GM19372 (cell line): ENCODE measurements around the gene SGIP1.
"Not testable (repeated sequence)": the region's sequence is repeated elsewhere in the genome, so short reads cannot be mapped to it uniquely, and the experiment has no call there.

ENCODE experiments used
- ATAC-seq: cut with Tn5 transposase; IDR thresholded peaks from one replicate; pipeline ENCODE4 v1.9.1; 2021; ENCODE audit warnings: mild to moderate bottlenecking, low read depth, moderate library complexity; ENCODE audit not compliant: unreplicated experiment

Gene SGIP1

DNA sequence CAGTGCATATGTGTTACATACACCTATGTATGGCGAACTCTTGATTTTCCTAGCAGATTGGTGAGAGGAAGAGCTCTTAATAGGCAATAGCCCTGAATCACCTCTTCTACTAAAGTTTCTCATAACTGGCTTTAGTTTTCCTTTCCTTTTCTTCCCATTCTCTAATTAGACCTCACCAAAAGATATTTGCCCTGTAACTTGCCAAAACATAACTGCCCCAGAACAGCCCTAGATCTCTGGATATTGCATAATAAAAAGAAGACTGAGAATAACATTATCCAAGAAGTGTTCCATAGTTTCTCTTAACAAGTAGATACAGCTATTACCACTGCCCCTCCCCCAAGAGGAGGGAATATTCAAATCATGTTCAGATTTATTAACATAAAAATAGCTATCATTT, 16.3 kb downstream of the SGIP1 start:
- ATAC-seq: no peak

DNA sequence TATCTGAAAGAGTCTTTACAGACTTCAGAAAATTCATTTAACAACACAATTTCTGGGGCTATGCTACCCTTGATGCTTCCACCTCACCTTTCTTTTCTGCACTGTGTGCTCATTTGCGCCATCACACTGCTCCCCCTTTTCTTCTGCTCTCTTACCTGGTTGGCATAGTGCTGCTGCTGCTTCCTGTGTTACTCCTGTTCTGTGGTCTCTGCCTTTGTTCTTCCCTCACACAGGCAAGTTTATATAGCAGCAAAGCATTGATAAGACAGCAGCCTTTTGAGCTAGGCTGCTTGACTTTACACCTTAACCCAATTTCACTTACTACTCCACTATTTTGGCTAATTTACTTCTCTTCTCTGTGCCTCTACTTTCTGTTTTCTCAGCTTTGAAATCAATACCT, 18.3 kb downstream of the SGIP1 start:
- no peak for ATAC-seq

DNA sequence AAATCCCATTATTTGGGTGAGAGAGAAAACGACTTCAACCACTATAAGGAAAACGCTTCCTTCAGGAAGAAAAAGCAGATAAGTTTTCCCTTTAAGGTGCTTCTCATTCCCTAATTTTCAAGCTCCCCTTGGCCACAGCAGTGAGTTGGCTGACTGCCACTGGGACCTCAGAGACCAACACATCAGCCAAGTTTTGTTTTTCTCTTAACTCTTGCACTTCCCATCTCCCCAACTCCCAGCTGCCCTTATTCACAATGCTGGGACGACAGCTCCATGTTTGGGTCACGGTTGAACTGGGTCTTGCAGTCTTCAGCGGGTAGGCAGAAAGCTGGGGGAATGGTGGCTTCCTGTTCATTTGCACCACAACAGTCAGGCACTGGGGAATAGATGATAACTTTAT, 18.9 kb downstream of the SGIP1 start:
- no peak for ATAC-seq

DNA sequence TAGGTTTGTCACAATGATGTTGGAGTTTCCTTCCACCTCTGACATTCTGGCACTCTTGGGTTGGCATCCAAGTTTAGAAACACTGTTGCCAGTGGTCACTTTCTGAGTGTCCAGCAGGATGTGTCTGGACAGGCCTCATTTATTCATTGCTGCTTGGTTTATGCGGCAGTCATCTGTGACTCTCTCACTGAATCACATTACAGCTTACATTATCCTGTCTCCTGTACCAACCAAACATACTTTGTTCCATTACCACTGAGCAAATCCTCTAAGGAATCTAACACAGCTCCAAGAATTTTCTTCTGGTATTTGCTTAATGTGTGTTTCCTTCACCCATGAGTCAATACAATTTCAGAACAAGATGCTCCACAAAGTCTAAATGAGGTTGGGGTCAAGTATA, 19.9 kb downstream of the SGIP1 start:
- ATAC-seq: no peak

DNA sequence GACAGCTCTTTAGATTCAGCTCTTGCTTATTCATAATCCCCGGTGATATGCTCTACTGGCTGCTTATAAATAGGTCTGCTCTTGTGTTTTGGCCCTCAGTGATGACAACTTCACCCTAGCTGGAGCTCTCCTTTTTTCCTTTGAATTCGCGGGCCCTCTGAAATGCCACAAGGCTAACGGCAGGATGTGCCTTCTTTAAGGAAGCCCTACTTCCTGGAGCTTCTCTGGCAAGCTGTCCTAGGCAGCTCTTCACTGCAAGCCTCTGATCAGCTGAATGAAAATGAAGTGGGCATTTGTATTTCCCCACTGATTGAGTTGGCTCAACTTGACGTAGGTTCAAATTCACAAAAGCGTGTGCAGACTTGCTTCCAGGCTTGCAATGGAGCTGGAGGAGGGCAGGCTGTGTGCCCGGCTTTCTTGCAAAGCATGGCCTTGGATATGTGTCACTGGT, 22.2 kb downstream of the SGIP1 start:
- ATAC-seq: no peak

DNA sequence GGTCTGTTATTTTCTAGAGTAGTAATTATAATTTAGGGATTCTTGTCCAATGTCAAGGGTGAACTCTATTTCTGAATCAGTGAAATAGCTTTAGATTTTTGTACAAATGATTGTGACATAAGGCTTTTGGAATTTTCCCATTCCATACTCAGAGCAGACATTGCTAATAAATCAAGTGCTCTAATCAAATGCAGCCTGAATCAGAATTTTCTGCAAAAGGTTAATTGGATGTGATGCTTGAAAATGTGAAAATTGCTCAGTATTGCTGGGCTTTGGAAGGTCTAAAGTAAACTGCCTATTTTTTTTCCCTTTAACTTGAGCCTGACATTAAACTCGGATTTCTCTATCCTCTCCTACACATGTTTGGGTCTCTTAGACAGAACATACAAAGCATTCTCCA, 23.2 kb downstream of the SGIP1 start:
- no peak for ATAC-seq

DNA sequence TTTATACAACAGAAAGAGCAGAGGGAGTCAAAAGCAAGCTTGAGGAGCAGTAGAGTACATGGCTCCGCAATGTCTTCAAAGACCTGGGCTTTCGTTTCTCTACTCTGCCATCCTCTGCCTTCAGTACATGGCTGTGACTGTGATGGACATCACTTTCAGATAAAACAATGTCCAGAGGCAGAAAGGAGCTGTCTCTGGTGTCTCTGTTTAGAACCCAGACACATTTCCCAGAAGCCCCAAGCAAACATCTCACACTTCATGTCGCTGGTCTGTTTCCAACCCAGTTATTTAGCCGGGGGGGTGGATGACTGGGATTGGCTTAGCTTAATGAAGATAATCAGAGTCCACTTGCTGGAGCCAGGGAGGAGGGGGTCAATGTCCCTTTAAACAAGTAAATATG, 25.6 kb downstream of the SGIP1 start:
- ATAC-seq: no peak

DNA sequence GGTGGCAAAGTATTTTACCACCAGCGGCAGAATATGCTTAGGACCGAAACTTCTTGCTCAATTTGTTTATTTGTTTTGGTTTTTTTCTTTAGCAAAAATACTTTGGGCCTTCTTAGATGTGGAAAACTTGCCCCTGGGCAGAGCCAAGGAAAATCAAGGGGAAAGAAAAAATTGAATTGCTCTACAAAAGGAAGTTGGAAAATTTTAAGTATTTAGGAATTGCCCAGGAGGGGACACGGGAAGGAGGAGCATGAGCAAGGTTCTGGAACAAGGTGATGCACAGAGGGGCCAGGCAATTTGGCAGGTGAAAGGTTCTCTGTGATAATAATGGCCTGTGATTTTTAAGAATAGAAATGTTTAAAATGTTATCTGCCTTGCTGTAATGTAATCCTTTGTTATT, 28.6 kb downstream of the SGIP1 start:
- no peak for ATAC-seq

DNA sequence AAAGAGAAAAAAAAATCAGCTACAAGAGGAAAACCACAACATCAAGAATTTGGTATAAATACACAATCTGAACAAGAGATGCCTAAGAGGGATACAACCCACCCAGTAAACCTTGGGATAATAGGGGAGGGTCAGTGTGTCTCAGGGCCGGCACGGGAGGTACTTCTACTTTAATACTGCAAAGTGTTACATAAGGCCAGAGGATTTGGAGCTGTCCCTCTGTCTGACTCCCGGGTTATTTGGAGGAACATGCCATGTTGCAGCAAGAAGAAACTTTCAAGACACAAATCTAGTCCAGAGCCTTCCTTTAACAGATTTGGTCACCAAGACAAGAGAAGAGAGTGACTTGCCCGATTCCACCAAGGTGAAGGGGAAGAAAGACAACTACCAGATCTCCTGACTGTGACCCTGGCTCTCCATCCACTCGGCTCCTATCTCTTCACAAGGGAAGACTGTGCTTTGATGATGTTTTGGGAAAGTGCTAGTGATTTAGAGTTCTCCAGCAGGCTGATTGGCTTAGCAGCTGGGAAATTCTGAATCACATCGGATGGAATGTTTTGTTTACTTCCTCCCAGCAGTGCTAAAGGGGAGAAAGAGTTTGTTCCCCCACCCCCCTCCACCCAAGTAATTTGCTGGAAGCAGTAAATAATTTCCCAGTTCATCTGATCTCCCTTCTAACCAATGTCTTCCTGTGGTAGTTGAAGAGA, 29.3 kb downstream of the SGIP1 start:
- ATAC-seq: no peak

DNA sequence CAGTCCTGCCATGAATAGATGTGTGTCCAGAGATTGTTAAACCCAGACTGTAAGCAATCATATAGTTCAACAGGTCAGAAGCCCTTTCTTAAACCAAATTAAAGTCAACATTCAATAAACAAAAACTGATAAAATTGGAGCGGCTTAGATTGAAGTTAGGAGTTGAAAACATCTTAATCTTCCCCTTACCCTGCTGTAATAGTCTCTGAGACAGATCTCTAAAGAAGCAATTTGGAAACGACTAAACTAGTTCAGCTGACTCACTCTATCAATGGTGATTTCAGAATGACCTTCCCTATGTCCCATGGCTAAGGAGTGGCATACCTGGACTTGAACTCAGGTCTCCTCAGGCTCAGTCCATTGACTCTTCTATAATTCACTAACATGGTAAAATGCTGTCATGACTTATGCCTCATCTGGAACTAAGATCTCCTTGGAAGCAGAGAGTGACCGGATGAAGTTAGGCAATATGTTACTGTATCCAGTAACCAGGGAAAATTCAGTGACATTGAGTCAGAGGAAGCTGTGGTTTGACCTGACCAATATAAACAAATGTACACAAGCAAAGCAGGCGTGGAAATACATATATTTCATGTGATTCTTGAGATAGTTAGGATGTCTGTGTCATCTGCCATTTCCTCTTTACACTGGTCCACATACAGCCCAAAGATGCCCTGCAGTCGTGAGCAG, 30.1 kb downstream of the SGIP1 start:
- no peak for ATAC-seq

DNA sequence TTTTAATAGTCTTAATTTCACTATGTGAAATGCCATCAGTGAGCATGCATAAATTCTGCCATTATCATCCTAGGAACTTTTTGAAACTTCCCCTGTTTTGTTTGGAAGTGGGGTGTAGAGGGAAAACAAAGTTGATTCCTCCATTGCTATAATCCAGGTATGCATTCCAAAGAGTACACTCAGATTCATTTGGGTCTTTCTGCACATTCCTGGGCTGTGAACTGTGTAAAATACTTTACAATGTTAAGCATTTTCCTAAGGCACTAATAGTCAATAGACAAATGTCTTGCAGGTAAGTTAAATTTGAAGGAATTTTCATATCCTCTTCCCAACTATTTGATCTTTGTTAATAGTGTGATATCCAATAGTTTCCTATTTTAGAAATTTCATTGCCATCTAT, 36.2 kb downstream of the SGIP1 start:
- ATAC-seq: no peak

DNA sequence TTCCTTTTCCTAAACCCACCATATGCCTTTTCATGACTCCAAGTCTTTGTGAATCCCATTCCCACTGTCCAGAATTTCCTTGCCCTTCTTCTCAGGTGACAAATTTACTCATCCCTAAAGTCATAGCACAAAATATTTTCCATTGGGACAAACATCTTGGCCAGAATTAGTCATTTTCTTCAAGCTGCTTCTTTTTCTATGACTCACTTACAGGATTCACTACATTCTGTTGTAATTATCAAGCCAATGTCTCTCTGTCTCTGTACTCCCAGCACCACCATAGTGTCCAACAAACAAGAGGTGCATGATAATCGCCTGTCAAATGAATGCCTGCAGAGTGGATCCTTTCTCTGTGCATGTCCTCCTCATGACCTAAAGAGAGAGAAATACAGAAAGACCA, 37.8 kb downstream of the SGIP1 start:
- no peak for ATAC-seq

DNA sequence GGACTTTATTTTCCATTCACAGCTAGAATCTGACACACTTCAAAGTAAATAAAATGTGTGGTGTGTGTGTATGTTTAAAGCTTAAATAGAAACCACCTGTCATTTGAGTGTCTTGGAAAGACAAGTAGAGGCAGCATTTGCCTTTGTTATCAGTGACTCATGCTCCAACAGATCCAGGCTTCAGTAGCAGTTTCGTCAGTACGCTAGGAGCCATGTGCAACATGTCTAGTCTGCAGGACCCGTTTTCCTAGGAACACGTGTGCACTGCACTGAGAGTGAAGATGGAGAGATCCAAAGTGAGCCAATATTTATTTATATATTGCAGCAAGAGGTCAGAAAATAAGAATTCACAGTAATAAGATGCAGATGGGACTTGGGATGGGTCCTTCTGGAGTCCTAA, 41.8 kb downstream of the SGIP1 start:
- no peak for ATAC-seq

DNA sequence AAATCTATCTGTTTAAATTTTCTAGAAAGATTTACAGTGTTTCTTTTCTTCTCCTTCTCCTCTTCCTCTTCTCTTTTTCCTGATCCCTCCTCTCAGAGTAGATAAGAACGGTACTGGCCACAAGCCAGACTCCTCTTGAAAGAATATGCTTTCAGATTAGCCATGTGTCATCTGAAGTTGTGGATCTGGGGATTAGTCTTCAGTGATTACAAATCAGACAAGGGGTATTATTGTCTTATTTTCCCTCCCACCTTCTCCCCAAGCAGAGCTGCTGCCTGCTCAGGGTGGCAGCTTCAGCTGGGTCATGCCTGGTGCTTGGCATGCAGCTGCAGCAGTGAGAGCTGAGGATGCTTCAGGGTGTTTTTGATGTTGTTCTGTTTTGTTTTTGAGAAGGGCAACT, 42.7 kb downstream of the SGIP1 start:
- ATAC-seq: no peak

DNA sequence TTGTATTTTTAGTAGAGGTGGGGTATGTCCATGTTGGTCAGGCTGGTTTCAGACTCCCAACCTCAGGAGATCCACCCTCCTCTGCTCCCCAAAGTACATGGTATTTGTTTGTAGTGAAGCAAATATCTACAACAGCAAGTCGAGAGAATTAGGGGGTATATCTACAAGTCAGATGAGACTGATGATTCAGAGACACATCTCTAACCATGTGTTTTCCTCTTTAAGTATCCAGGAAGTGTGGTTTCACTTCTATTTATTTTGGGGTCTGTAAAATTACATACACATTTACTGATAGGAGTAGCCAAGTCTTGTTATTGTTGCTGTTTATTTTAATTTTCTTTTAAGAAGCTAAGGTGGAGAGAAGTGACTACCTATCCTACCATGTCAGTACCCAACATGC, 44.9 kb downstream of the SGIP1 start:
- ATAC-seq: no peak

DNA sequence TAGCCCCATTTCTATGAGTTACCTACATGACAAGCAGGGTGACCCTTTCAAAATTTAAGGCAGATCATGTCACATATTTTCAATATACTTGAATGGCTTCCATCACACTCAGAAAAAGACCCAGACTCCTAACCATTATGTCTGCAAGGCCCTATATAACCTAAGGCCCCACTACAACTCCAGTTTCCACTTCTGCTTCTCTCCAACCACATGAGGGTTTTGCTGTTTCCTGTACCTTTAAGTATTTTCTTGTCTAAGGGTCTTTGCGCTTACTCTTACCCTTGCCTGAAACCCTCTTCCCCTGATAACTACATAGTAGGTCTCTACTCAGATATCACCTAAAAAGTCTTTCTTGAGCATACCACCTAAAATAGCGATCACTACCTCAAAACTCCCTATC, 46.1 kb downstream of the SGIP1 start:
- ATAC-seq: no peak

DNA sequence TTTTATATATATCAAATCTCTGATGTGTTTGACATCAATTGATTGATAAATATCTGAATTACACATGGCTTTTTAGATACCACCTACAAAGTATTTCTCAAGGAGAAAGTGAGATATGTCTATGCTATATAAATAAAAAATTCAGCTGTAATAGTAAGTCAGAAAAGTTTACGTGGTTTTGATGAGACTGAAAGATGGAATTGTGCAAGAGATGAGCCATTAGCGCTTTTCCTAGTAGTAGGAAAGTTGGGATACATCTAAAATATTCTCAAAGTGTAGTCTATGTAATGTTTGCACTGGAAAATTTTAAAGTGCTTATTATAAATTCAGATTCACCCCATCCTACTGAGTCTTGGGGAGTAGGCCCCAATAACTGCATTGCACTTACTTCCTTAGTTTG, 49.1 kb downstream of the SGIP1 start:
- no peak for ATAC-seq

DNA sequence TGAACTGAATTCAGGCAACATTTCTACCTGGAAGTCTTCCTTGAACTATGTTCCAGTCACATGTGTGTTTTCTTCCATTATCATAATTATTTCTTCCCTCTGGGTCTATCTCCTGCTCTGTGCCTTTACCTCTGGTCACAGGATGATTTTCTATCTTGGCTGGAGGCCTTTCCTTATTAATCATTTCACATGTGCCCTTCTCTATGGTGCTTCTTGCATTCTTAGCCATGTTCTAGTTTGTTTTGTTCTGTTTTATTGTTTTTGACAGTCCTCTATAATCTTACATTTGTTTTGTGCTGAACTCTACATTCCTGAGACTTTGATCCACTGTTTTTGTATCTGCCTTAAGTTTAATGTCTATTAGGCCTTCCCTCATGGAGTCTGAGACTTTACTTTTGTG, 51.0 kb downstream of the SGIP1 start:
- no peak for ATAC-seq

DNA sequence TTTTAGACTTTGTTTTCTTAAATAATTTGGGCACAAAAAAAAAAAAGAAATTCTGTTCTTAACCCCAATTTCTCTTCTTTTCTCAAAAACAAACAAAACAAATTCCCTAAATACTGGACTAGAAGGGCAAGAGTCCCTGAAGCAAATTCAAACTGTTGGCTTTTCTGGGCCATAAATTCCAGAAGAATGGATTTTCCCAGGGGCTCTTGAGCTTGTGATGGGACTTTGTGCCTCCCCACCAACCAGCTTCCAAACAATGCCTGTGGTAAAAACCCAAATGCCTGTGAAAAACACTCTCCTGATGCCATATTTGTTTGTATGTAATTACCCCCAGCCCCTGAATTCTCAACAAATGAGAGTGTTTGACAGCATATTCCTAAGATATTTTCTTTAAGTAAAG, 55.4 kb downstream of the SGIP1 start:
- ATAC-seq: no peak

DNA sequence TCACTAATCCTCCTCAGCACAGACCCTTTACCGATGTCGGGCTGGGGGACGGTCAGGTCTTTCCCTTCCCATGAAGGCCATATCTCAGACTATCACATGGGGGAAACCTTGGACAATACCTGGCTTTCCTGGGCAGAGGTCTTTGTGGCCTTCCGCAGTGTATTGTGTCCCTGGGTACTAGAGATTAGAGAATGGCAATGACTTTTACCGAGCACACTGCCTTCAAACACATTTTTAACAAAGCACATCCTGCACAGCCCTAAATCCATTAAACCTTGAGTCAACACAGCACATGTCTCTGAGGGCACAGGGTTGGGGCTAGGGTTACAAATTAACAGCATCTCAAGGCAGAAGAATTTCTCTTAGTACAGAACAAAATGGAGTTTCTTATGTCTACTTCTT, 58.2 kb downstream of the SGIP1 start:
- ATAC-seq: not testable (repeated sequence)

DNA sequence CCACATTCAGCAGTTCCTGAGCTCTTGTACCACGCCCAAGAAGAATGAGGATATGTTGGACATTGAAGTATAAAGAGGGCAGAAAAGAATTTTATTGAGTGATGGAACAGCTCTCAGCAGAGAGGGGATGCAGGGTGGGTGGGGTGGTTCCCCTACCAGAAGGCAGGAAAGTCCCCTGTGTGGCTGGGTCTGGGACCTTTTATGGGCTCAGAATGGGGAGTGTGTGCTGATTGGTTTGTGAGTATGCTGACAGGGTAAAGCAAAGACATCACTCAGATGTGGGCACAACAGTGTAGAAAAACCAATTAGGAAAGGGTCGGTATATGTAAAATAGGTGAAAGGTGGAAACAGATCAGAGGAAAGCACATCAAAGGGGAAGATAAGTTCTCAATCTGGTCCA, 62.2 kb downstream of the SGIP1 start:
- ATAC-seq: no peak

DNA sequence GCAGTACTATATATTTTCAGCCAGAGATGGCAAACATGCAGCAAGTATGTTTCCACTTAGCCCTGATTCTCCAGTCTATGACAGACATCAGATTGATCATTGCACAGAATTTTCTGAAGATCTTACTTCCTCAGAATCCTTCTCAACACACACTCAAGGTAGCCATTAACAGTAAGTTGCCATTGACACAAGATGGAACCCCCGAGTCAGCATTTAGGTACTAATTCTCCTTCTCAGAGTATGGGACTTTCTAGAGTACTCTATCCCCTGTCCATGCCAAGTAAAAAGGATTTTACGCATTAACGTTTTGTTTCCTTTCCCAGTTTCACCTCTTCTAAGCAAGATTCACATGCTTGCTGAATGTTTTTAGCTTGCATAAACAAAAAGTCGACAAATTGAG, 63.5 kb downstream of the SGIP1 start:
- no peak for ATAC-seq
